Liver (tissue), 3 donors: ENCODE measurements around the gene SNAI1.

ENCODE experiments used
- ATF3 ChIP-seq: IDR thresholded peaks from 2 replicates; pipeline ENCODE4 v1.6.1; 2016; ENCODE audit warnings: antibody characterized with exemption
- CTCF ChIP-seq: fragments of 150-350 bp; IDR thresholded peaks from 2 replicates; pipeline ENCODE4 v1.5.1; 2017; ENCODE audit warnings: improper control_type of control experiment, low read depth, low read length; ENCODE audit not compliant: missing input control
- FOXA1 ChIP-seq: IDR thresholded peaks from 2 replicates; pipeline ENCODE4 v1.6.1; 2016; ENCODE audit warnings: antibody characterized with exemption
- GABPA ChIP-seq, 2 donors: IDR thresholded peaks in 1 of 2; conservative IDR thresholded peaks in 1 of 2; 2 replicates each; pipeline ENCODE4 v1.6.1; 2016; ENCODE audit warnings: antibody characterized with exemption in 2 of 2, mild to moderate bottlenecking in 1 of 2, moderate library complexity in 1 of 2
- HNF4A ChIP-seq, 2 donors: conservative IDR thresholded peaks; 2 replicates each; pipeline ENCODE4 v1.6.1; 2016; ENCODE audit warnings: antibody characterized with exemption in 2 of 2, mild to moderate bottlenecking in 2 of 2
- TAF1 ChIP-seq: conservative IDR thresholded peaks from 2 replicates; pipeline ENCODE4 v1.6.1; 2016; ENCODE audit warnings: antibody characterized with exemption, mild to moderate bottlenecking
- YY1 ChIP-seq: IDR thresholded peaks from 2 replicates; pipeline ENCODE4 v1.6.1; 2016; ENCODE audit warnings: antibody characterized with exemption, mild to moderate bottlenecking
- ZBTB33 ChIP-seq: IDR thresholded peaks from 2 replicates; pipeline ENCODE4 v1.6.1; 2016; ENCODE audit warnings: antibody characterized with exemption
- TF ChIP-seq, protein P1 (sequence below): IDR thresholded peaks from 2 replicates; pipeline ENCODE4 v1.6.1; 2016; ENCODE audit warnings: antibody characterized with exemption
- donor health status: healthy.
- donor health status: healthy.

DNA sequence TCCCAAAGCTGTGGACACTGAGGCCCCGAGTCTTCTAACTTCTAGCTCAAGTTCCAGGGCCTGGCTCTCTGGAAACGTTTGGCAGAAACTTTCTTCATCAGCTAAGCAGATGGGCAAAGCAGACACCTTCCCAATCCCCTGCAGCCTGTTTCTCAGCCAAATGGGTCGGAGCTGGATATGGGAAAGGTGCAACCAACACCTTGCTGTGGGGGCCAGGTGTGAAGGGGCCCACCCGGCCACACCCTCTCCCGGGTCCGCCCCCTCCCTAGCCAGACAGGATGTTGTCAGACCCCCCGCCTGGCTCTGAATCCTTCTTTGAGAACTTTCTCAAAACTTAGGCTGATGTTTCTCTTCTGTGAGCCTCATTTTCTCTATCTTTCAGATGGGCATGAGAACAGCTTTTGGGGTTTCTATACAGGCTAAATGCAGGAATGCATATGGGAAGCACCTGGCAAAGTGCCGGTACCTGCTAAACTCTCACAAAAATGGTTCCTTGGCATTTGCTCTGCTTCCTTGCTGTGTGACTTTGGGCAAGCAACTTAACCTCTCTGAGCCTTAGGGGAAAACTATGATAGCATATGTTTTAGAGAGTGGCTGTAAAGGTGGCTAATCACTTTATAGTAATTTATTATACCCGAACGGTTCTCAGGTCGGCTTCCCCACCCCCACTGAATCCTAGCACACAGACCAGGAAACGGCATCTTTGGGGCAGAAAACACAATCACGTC lies 1.8 kb downstream of the SNAI1 start:
- TF ChIP-seq HNF4A (conservative IDR thresholded peaks at IDR 0.05) (no peak), CTCF (no peak), TAF1 (no peak), ATF3 (no peak), FOXA1 (no peak), ZBTB33 (no peak), YY1 (no peak), GABPA (IDR thresholded peaks at IDR 0.05 in 1 of 2, conservative IDR thresholded peaks at IDR 0.05 in 1 of 2) (no peak)
- TF ChIP-seq, protein P1, sequence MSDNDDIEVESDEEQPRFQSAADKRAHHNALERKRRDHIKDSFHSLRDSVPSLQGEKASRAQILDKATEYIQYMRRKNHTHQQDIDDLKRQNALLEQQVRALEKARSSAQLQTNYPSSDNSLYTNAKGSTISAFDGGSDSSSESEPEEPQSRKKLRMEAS: no peak
